Osteoblast (primary cell): ENCODE data around the gene STARD10. TPM values are rescaled to one million over a fixed set of nuclear protein-coding genes. Genes with fewer than 3 reads are reported as not detected.

ENCODE experiments used
- DNase-seq: peaks from one replicate; pipeline ENCODE4 v3.0.0; 2011; ENCODE audit warnings: low spot score, mixed read lengths; ENCODE audit not compliant: insufficient read length; ENCODE audit errors: missing footprints
- H2AFZ ChIP-seq: 2 replicates; pipeline ENCODE4 v1.6.0; 2011; ENCODE audit warnings: mild to moderate bottlenecking, low read length
- H3K27ac ChIP-seq: 2 replicates; pipeline ENCODE4 v1.5.1; 2011; ENCODE audit warnings: mild to moderate bottlenecking, low read depth, low read length, moderate library complexity
- H3K27me3 ChIP-seq: 2 replicates; pipeline ENCODE4 v1.6.0; 2012; ENCODE audit warnings: mild to moderate bottlenecking, control low read depth, inconsistent platforms, low read length, moderate library complexity; ENCODE audit not compliant: insufficient read depth
- H3K36me3 ChIP-seq: 2 replicates; pipeline ENCODE4 v1.5.1; 2011; ENCODE audit warnings: mild to moderate bottlenecking, low read length, control low read depth, moderate library complexity; ENCODE audit not compliant: insufficient read depth
- H3K4me1 ChIP-seq: 2 replicates; pipeline ENCODE4 v1.5.1; 2011; ENCODE audit warnings: mild to moderate bottlenecking, low read length, control low read depth, moderate library complexity; ENCODE audit not compliant: insufficient read depth
- H3K4me2 ChIP-seq: 2 replicates; pipeline ENCODE4 v1.6.0; 2011; ENCODE audit warnings: mild to moderate bottlenecking, low read length; ENCODE audit not compliant: insufficient read depth
- H3K4me3 ChIP-seq: fragments of 200-600 bp; sonication (generic); 3 replicates; pipeline ENCODE4 v1.5.1; 2012; ENCODE audit warnings: mild to moderate bottlenecking, low read length, inconsistent platforms; ENCODE audit not compliant: insufficient read depth
- H3K79me2 ChIP-seq: 2 replicates; pipeline ENCODE4 v1.6.0; 2012; ENCODE audit warnings: mild to moderate bottlenecking, low read length, control low read depth, inconsistent platforms; ENCODE audit not compliant: insufficient read depth
- H3K9me3 ChIP-seq: 2 replicates; pipeline ENCODE4 v1.5.1; 2011; ENCODE audit warnings: low read depth, low read length, control low read depth
- H4K20me1 ChIP-seq: 2 replicates; pipeline ENCODE4 v1.6.0; 2012; ENCODE audit warnings: mild to moderate bottlenecking, low read length, control low read depth; ENCODE audit not compliant: insufficient read depth
- CTCF ChIP-seq: IDR thresholded peaks from 2 replicates; pipeline ENCODE4 v1.5.1; 2011; ENCODE audit warnings: mild to moderate bottlenecking, low read depth, low read length, moderate library complexity; ENCODE audit errors: extremely low read depth
- total RNA-seq: library from RNA; depleted of rRNA; stranded (reverse); fragments of >200 nt; gene quantifications from 2 replicates; pipeline ENCODE4 v1.2.3, GENCODE V29; 2012

Gene STARD10
- total RNA-seq, 1 donor, result 25.7 TPM

GRCh38 chr11:72841397-72841796, 47.5 kb upstream of the STARD10 start:
- peak; percentile 17 for DNase-seq
- H3K4me1 ChIP-seq, result peaks cover 78% of the 10 kb centered on the region

GRCh38 chr11:72840780-72841179, 46.9 kb upstream of the STARD10 start:
- H3K9me3 ChIP-seq, result no peaks in the 10 kb centered on the region
- H3K4me1 ChIP-seq, result peaks cover 84% of the 10 kb centered on the region
- DNase-seq, result peak; percentile 79
- no peaks in the 10 kb centered on the region for H3K27me3 ChIP-seq
- H3K79me2 ChIP-seq, result no peaks in the 10 kb centered on the region
- peaks cover 37% of the 10 kb centered on the region for H3K36me3 ChIP-seq
- TF ChIP-seq CTCF, result no peak
- peak overlapping the region; percentile 87 for H3K27ac ChIP-seq
- peak overlapping the region; percentile 46 for H3K4me2 ChIP-seq
- no peaks in the 10 kb centered on the region for H4K20me1 ChIP-seq
- no peak overlapping the region for H3K4me3 ChIP-seq
- H2AFZ ChIP-seq, result no peak overlapping the region

More at GRCh38 chr11:72841397-72841796, 47.5 kb upstream of the STARD10 start:
- no peak overlapping the region for H3K4me2 ChIP-seq
- H3K4me3 ChIP-seq, result no peak overlapping the region
- no peak overlapping the region for H2AFZ ChIP-seq
- H4K20me1 ChIP-seq, result no peaks in the 10 kb centered on the region
- H3K27me3 ChIP-seq, result no peaks in the 10 kb centered on the region
- no peaks in the 10 kb centered on the region for H3K9me3 ChIP-seq
- TF ChIP-seq CTCF, result no peak
- H3K36me3 ChIP-seq, result peaks cover 41% of the 10 kb centered on the region
- H3K79me2 ChIP-seq, result no peaks in the 10 kb centered on the region
- peak overlapping the region; percentile 87 for H3K27ac ChIP-seq

- no peak for TF ChIP-seq CTCF
- Histone ChIP-seq H3K27ac (peak overlapping the region; percentile 66), H3K9me3 (no peaks in the 10 kb centered on the region), H3K4me2 (peak overlapping the region; percentile 11), H3K4me1 (peaks cover 82% of the 10 kb centered on the region), H3K27me3 (no peaks in the 10 kb centered on the region), H3K36me3 (peaks cover 33% of the 10 kb centered on the region), H3K4me3 (no peak overlapping the region), H4K20me1 (no peaks in the 10 kb centered on the region), H2AFZ (no peak overlapping the region), H3K79me2 (no peaks in the 10 kb centered on the region)
- DNase-seq, result peak; percentile 61
These were observed 45.0 kb upstream of the STARD10 start for GRCh38 chr11:72838691-72839305.

GRCh38 chr11:72836111-72836510, 42.3 kb upstream of the STARD10 start:
- no peaks in the 10 kb centered on the region for H4K20me1 ChIP-seq
- H3K27me3 ChIP-seq, result no peaks in the 10 kb centered on the region
- peaks cover 61% of the 10 kb centered on the region for H3K4me1 ChIP-seq
- H2AFZ ChIP-seq, result peak overlapping the region; percentile 3
- no peak overlapping the region for H3K4me2 ChIP-seq
- H3K9me3 ChIP-seq, result no peaks in the 10 kb centered on the region
- peaks cover 36% of the 10 kb centered on the region for H3K36me3 ChIP-seq
- TF ChIP-seq CTCF, result no peak
- peak overlapping the region; percentile 2 for H3K27ac ChIP-seq
- H3K79me2 ChIP-seq, result no peaks in the 10 kb centered on the region
- H3K4me3 ChIP-seq, result no peak overlapping the region
- DNase-seq, result no peak
